Parathyroid adenoma (tissue), 2 donors: ENCODE results near the gene PALS2.

Source experiments
- H2AFZ ChIP-seq: fragments of 300-600 bp; sonication (generic); one replicate; pipeline ENCODE4 v1.7.0; 2017; ENCODE audit warnings: antibody characterized with exemption, mild to moderate bottlenecking
- H3K27ac ChIP-seq: fragments of 300-600 bp; sonication (generic); one replicate; pipeline ENCODE4 v1.7.0; 2017
- H3K27me3 ChIP-seq: fragments of 300-600 bp; sonication (generic); one replicate; pipeline ENCODE4 v1.7.0; 2017; ENCODE audit warnings: low read length; ENCODE audit not compliant: control insufficient read depth, insufficient read depth
- H3K36me3 ChIP-seq: fragments of 300-600 bp; sonication (generic); one replicate; pipeline ENCODE4 v1.7.0; 2017; ENCODE audit warnings: low read length; ENCODE audit not compliant: control insufficient read depth, insufficient read depth
- H3K4me1 ChIP-seq: fragments of 300-600 bp; sonication (generic); one replicate; pipeline ENCODE4 v1.7.0; 2017; ENCODE audit warnings: control low read depth
- H3K4me2 ChIP-seq: fragments of 300-600 bp; sonication (generic); one replicate; pipeline ENCODE4 v1.7.0; 2017; ENCODE audit warnings: low read length
- H3K4me3 ChIP-seq: fragments of 300-600 bp; sonication (generic); one replicate; pipeline ENCODE4 v1.7.0; 2017; ENCODE audit warnings: low read depth, low read length
- H3K79me2 ChIP-seq: fragments of 300-600 bp; sonication (generic); one replicate; pipeline ENCODE4 v1.7.0; 2017; ENCODE audit warnings: control low read depth
- H3K9ac ChIP-seq: fragments of 300-600 bp; sonication (generic); one replicate; pipeline ENCODE4 v1.7.0; 2017; ENCODE audit warnings: mild to moderate bottlenecking
- H3K9me3 ChIP-seq: fragments of 300-600 bp; sonication (generic); one replicate; pipeline ENCODE4 v1.7.0; 2017; ENCODE audit warnings: low read length; ENCODE audit not compliant: control insufficient read depth
- TF ChIP-seq, protein P1 (sequence below): fragments of 300-600 bp; sonication (generic); IDR thresholded peaks from one replicate; pipeline ENCODE4 v1.7.0; 2017; ENCODE audit warnings: antibody characterized with exemption, mild to moderate bottlenecking
- donor health status: primary hyperparathyroidism.

PALS2 gene

DNA sequence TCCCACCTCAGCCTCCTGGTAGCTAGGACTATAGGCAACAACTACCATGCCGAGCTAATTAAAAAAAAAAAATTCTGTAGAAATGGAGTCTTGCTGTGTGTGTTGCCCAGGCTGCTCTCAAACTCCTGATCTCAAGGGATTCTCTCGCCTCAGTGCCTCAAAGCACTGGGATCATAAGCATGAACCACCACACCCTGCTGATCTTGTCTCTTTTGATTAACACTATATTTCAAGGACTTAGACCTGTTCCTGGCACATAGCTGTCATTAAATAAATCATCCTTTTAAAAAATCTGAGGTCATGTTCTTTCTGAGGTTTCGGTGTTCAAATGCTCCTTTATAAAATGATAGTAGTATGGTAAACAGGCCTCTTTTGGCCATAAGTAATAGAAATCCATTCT is 4.8 kb downstream of the PALS2 start:
- Histone ChIP-seq H3K4me2 (no peak overlapping the region), H3K9ac (no peak overlapping the region), H3K4me3 (no peak overlapping the region), H3K27ac (no peak overlapping the region), H3K9me3 (no peaks in the 10 kb centered on the region), H3K36me3 (no peaks in the 10 kb centered on the region), H3K27me3 (no peaks in the 10 kb centered on the region), H3K79me2 (no peaks in the 10 kb centered on the region), H3K4me1 (no peaks in the 10 kb centered on the region), H2AFZ (no peak overlapping the region)
- TF ChIP-seq, protein P1, sequence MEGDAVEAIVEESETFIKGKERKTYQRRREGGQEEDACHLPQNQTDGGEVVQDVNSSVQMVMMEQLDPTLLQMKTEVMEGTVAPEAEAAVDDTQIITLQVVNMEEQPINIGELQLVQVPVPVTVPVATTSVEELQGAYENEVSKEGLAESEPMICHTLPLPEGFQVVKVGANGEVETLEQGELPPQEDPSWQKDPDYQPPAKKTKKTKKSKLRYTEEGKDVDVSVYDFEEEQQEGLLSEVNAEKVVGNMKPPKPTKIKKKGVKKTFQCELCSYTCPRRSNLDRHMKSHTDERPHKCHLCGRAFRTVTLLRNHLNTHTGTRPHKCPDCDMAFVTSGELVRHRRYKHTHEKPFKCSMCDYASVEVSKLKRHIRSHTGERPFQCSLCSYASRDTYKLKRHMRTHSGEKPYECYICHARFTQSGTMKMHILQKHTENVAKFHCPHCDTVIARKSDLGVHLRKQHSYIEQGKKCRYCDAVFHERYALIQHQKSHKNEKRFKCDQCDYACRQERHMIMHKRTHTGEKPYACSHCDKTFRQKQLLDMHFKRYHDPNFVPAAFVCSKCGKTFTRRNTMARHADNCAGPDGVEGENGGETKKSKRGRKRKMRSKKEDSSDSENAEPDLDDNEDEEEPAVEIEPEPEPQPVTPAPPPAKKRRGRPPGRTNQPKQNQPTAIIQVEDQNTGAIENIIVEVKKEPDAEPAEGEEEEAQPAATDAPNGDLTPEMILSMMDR = no peak

DNA sequence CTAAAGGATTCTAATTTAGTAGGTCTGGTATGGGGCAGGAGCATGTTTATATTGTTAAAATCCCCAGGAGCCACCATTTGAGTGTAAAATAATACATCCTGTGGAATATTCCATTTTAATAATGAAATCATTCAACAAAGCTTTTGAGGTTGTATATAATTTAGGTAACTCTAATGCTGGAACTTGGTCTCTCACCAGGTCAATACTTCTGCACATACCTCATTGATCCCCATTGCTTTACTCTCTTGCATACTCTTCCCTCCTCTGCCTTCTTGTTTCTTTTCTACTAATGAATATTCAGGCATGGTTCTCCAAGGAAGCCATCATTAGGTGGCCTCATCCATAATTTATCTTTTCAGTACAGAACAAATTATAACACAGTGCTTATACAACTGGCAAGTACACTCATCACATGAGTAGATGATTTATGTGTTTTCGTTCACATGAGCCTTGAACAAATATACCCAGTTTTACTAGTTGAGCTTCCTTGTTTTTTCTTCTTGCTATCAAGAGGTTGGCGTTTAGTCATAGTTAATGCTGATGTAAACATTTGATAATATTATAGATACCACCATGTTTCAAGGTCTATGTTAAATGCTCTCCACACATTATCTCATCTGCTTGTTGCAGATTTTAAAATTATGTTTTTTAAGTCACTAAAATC is 7.2 kb downstream of the PALS2 start:
- H3K4me3 ChIP-seq = no peak overlapping the region
- H2AFZ ChIP-seq = no peak overlapping the region
- H3K27ac ChIP-seq = no peak overlapping the region
- no peaks in the 10 kb centered on the region for H3K79me2 ChIP-seq
- H3K36me3 ChIP-seq = no peaks in the 10 kb centered on the region
- H3K9ac ChIP-seq = no peak overlapping the region
- H3K4me1 ChIP-seq = no peaks in the 10 kb centered on the region
- no peak overlapping the region for H3K4me2 ChIP-seq
- no peaks in the 10 kb centered on the region for H3K9me3 ChIP-seq
- no peaks in the 10 kb centered on the region for H3K27me3 ChIP-seq
- TF ChIP-seq, protein P1 = no peak

DNA sequence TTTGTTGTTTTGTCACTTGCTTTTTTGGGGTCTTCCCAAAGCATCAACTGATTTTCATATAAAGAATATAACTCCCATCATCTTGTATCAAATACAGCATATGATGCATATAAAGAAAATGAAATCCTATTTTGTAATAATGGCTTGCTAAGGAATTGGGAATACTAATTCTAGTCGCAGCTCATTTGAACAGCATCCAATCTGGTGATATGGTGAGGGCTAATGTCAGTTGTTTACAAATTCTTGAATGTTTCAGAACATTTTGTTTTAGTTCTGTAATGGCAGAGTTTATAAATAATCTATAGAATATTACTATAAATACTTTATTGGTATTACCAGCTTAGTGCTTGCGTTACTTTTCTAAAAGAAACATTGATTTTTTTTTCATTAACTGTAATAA is 8.9 kb downstream of the PALS2 start:
- Histone ChIP-seq H3K79me2 (no peaks in the 10 kb centered on the region), H3K4me2 (no peak overlapping the region), H3K9ac (no peak overlapping the region), H3K27ac (no peak overlapping the region), H3K9me3 (no peaks in the 10 kb centered on the region), H2AFZ (no peak overlapping the region), H3K4me1 (no peaks in the 10 kb centered on the region), H3K36me3 (no peaks in the 10 kb centered on the region), H3K27me3 (no peaks in the 10 kb centered on the region), H3K4me3 (no peak overlapping the region)
- TF ChIP-seq, protein P1 = no peak

DNA sequence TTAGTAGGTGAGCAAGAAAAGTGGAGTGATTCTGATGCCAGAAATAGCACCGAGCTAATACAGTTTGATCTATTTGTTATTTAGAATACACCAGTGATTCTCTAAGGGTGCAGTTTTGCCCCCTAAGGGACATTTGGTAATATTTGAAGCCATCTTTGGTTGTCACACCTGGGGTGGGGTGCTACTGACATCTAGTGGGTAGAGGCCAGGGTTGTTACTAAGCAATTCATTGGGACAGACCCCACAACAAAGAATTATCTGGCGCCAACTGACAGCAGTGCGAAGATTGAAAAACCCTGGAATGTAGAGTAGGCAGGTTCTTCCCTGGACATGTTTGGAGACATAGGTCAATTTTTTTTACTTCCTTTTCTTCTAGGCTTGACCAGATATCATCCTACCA is 14.6 kb downstream of the PALS2 start:
- H3K4me3 ChIP-seq = no peak overlapping the region
- no peaks in the 10 kb centered on the region for H3K27me3 ChIP-seq
- no peaks in the 10 kb centered on the region for H3K79me2 ChIP-seq
- H3K4me1 ChIP-seq = no peaks in the 10 kb centered on the region
- no peak overlapping the region for H2AFZ ChIP-seq
- H3K36me3 ChIP-seq = no peaks in the 10 kb centered on the region
- TF ChIP-seq, protein P1 = peak; percentile 44
- no peak overlapping the region for H3K9ac ChIP-seq
- no peak overlapping the region for H3K4me2 ChIP-seq
- H3K9me3 ChIP-seq = no peaks in the 10 kb centered on the region
- no peak overlapping the region for H3K27ac ChIP-seq

DNA sequence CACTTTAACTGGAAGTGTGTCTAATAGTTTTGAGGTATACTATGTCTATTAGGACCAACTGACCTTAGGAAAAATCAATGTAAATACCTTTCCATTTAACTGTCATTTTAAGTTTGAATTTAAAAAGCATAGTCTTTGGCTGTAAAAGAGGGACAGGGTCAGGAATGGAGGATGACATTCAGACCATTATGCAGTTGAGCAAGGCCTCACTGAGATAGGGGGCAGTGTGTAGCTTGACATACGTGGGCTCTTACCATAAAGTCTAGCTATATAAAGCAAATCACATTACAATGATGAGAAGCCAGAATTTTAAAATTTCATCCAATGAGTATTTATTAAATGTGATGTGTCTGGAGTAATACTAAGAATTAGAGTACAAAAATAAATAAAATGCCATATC is 17.9 kb downstream of the PALS2 start:
- no peaks in the 10 kb centered on the region for H3K4me1 ChIP-seq
- no peaks in the 10 kb centered on the region for H3K79me2 ChIP-seq
- H3K4me2 ChIP-seq = no peak overlapping the region
- H3K27ac ChIP-seq = no peak overlapping the region
- H3K4me3 ChIP-seq = no peak overlapping the region
- H3K27me3 ChIP-seq = no peaks in the 10 kb centered on the region
- H3K36me3 ChIP-seq = no peaks in the 10 kb centered on the region
- TF ChIP-seq, protein P1 = no peak
- H3K9me3 ChIP-seq = no peaks in the 10 kb centered on the region
- H2AFZ ChIP-seq = no peak overlapping the region
- H3K9ac ChIP-seq = no peak overlapping the region
